ENCODE measurements around the gene IL1A.

DNA sequence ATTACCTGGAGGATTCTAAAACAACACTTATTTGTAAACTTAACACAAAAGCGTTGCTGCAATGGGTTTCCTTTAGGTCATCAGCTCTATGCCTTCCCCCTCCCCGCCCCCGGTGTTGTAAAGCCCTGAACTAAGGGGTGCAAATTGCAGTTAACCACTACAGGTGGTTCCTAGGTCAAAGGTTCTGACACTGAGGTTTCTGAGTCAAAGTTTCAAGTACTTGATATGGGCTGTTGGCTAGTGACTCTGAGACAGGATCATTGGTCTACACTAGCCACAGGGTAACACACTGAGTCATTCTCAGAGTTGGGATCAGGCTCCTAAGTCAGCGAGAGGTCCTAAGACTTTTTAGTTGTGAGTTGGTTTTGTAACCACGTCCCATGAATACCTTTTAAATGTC, 36.8 kb upstream of the IL1A start:
- TF ChIP-seq, protein P1, sequence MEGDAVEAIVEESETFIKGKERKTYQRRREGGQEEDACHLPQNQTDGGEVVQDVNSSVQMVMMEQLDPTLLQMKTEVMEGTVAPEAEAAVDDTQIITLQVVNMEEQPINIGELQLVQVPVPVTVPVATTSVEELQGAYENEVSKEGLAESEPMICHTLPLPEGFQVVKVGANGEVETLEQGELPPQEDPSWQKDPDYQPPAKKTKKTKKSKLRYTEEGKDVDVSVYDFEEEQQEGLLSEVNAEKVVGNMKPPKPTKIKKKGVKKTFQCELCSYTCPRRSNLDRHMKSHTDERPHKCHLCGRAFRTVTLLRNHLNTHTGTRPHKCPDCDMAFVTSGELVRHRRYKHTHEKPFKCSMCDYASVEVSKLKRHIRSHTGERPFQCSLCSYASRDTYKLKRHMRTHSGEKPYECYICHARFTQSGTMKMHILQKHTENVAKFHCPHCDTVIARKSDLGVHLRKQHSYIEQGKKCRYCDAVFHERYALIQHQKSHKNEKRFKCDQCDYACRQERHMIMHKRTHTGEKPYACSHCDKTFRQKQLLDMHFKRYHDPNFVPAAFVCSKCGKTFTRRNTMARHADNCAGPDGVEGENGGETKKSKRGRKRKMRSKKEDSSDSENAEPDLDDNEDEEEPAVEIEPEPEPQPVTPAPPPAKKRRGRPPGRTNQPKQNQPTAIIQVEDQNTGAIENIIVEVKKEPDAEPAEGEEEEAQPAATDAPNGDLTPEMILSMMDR (IDR thresholded peaks at IDR 0.05) = no peak
- TF ChIP-seq EP300 (IDR thresholded peaks at IDR 0.05) (no peak), POLR2A (IDR thresholded peaks at IDR 0.05; ENCODE audit: low read depth) (no peak)

Measured in esophagus muscularis mucosa (tissue), 4 donors.